ENCODE data around the gene TACC3. TPM values are rescaled to one million over a fixed set of nuclear protein-coding genes. Genes with fewer than 3 reads are reported as not detected.

TACC3 gene
- total RNA-seq, 1 experiment from 2014 or later = 106 TPM

GRCh38 chr4:1750381-1751154 lies 29.2 kb downstream of the TACC3 start:
- no peak overlapping the region for H3K4me3 ChIP-seq (ENCODE audit: low read depth in 2 of 2, low read length in 2 of 2)
- no peak for ATAC-seq
- no peaks in the 10 kb centered on the region for H3K9me3 ChIP-seq (ENCODE audit: control insufficient read depth, insufficient read depth, low read depth, low read length)
- intact Hi-C loops (cut with micrococcal nuclease; ENCODE audit: unreplicated experiment) = no loop called here
- TF ChIP-seq REST (IDR thresholded peaks at IDR 0.05; ENCODE audit: insufficient read depth in 1 of 2, low read depth in 2 of 2, low read length in 1 of 2) = no peak
- no peak for TF ChIP-seq TCF7L2 (IDR thresholded peaks at IDR 0.05; ENCODE audit: low read depth, low read length)
- no peak for TF ChIP-seq SIN3A (IDR thresholded peaks at IDR 0.05; ENCODE audit: borderline replicate concordance, insufficient read depth, low read depth, low read length)
- TF ChIP-seq CTCF (IDR thresholded peaks at IDR 0.05) = no peak
- no peak for TF ChIP-seq POLR2AphosphoS5 (IDR thresholded peaks at IDR 0.05; ENCODE audit: low read depth, low read length)
- peaks cover 3% of the 10 kb centered on the region; the same call in 1 of the 2 replicates for H3K4me1 ChIP-seq (ENCODE audit: control insufficient read depth, insufficient read depth, low read length)
- H3K27me3 ChIP-seq (ENCODE audit: control insufficient read depth, insufficient read depth, low read length) = no peaks in the 10 kb centered on the region
- ChIA-PET POLR2A (no interaction called here), CTCF (no interaction called here)
- DNase-seq (ENCODE audit: low read depth, low spot score) = no peak
- H3K36me3 ChIP-seq (ENCODE audit: control insufficient read depth, insufficient read depth, low read length) = no peaks in the 10 kb centered on the region
- in situ Hi-C loops (cut with HindIII; ENCODE audit: low pct_unique_long_range_greater_than_20kb, low sequenced_read_pairs) = no loop called here
- BruUV-seq (replicated peaks) = no TSS peak
- H3K27ac ChIP-seq (ENCODE audit: low read length) = no peak overlapping the region

- Histone ChIP-seq H3K27me3 (ENCODE audit: control insufficient read depth, insufficient read depth, low read length) (no peaks in the 10 kb centered on the region), H3K4me3 (ENCODE audit: low read depth in 2 of 2, low read length in 2 of 2) (no peak overlapping the region), H3K4me1 (ENCODE audit: control insufficient read depth, insufficient read depth, low read length) (peaks cover 3% of the 10 kb centered on the region; the same call in 1 of the 2 replicates), H3K27ac (ENCODE audit: low read length) (no peak overlapping the region), H3K9me3 (ENCODE audit: control insufficient read depth, insufficient read depth, low read depth, low read length) (no peaks in the 10 kb centered on the region), H3K36me3 (ENCODE audit: control insufficient read depth, insufficient read depth, low read length) (no peaks in the 10 kb centered on the region)
- TF ChIP-seq CTCF (IDR thresholded peaks at IDR 0.05) = no peak
- no peak for TF ChIP-seq POLR2AphosphoS5 (IDR thresholded peaks at IDR 0.05; ENCODE audit: low read depth, low read length)
- TF ChIP-seq TCF7L2 (IDR thresholded peaks at IDR 0.05; ENCODE audit: low read depth, low read length) = no peak
- no peak for TF ChIP-seq REST (IDR thresholded peaks at IDR 0.05; ENCODE audit: insufficient read depth in 1 of 2, low read depth in 2 of 2, low read length in 1 of 2)
- TF ChIP-seq SIN3A (IDR thresholded peaks at IDR 0.05; ENCODE audit: borderline replicate concordance, insufficient read depth, low read depth, low read length) = no peak
- ChIA-PET CTCF (interaction anchor here (0.8 to 1.4 kb wide), 2 partner anchors 17 to 59 kb away, joined by 3 to 4 read pairs; no protein-coding TSS in a partner anchor), POLR2A (no interaction called here)
- ATAC-seq = no peak
- no peak for DNase-seq (ENCODE audit: low read depth, low spot score)
- in situ Hi-C loops (cut with HindIII; ENCODE audit: low pct_unique_long_range_greater_than_20kb, low sequenced_read_pairs) = no loop called here
- BruUV-seq (replicated peaks) = no TSS peak
- intact Hi-C loops (cut with micrococcal nuclease; ENCODE audit: unreplicated experiment) = no loop called here
These were observed 30.0 kb downstream of the TACC3 start for GRCh38 chr4:1751155-1751918.

Measured in Panc1 (cell line).